ENCODE measurements around the gene HDAC11. TPM values are rescaled to one million over a fixed set of nuclear protein-coding genes. Genes with fewer than 3 reads are reported as not detected.

HDAC11 gene
- polyA plus RNA-seq, 2 of the 4 experiments (the other 2 are of a cell fraction): 5.6 to 8.4 TPM

DNA sequence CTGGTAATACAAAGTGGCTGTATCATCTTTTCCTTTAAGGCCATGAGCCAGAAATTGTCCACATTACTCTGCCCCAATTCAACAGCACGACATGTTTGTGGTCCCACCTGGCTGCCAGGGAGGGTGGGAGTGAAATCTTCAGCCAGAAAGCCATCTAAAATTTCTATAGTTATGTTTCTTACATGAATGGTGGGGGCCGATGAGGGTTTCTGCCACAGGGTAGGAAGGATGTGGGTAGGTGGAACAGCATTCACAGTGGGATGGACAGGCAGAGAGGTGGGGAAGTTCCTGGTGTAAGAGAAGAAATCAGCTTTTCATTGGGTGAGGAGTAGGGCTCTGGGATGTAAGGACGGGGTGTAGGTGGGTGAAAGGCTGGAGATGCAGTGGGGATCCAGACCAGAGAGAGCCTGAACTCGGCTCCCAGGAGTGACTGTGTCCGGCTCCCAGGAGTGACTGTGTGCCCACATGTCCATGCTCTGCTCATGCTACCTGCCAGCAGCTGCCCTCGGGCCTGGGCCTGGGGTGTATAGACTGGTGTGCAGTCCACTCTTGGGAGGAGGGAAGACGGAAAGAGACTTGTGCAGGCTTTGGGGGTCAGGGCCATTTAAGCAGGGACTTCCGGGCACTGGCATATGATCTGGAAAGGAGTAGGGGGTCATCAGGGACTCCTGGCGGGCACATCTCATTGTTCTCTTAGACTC is 65.0 kb downstream of the HDAC11 start (continued):
- no peak for TF ChIP-seq ZNF302 (CRISPR knock-in tag; IDR thresholded peaks at IDR 0.05)
- TF ChIP-seq SREBF2 (IDR thresholded peaks at IDR 0.05): no peak
- TF ChIP-seq ZC3H11A (IDR thresholded peaks at IDR 0.05): no peak
- TF ChIP-seq EHMT2 (IDR thresholded peaks at IDR 0.05; ENCODE audit: low read depth): no peak

DNA sequence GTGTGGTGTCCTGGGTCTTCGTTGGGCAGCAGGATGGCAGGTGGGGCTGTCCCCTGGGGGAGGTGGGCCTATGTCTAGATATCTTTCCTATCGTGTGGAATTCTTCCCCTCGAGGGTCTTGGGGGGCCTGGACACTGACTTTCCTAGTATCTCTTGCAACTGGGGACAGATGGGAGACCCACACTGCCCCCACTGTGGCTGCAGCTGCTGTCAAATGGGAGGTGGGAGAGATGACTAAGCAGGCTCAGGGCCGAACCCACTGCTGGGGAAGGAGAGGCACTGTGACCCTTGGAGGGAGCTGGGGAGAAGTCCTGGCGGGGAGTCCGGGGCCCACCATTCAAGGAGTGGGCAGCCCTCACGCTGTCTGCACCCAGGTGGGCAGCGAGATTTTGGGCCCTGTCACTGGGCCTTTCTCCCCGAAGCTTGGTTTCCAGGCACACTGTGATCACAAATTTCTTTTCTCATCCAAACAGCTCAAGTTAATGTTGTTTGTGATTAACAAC is 65.9 kb downstream of the HDAC11 start:
- no peak for ATAC-seq
- peak overlapping the region; percentile 2 to 86; a peak in 3 of 6 replicates for H3K27ac ChIP-seq
- POLR2A ChIA-PET: no interaction called here
- CTCF ChIA-PET: interaction anchor here (0.6 to 2.6 kb wide), 6 partner anchors 11 to 103 kb away, joined by 3 to 12 read pairs (median 4); no protein-coding TSS in a partner anchor
- FAIRE-seq: no peak
- TF ChIP-seq FOXS1 (CRISPR knock-in tag; IDR thresholded peaks at IDR 0.05): no peak
- no peak for TF ChIP-seq SMC3 (IDR thresholded peaks at IDR 0.05)
- TF ChIP-seq CBX2 (IDR thresholded peaks at IDR 0.05; ENCODE audit: borderline replicate concordance, low read depth): no peak
- TF ChIP-seq CBX8 (IDR thresholded peaks at IDR 0.05): no peak
- TF ChIP-seq KDM5A (IDR thresholded peaks at IDR 0.05): no peak
- TF ChIP-seq, protein P1, sequence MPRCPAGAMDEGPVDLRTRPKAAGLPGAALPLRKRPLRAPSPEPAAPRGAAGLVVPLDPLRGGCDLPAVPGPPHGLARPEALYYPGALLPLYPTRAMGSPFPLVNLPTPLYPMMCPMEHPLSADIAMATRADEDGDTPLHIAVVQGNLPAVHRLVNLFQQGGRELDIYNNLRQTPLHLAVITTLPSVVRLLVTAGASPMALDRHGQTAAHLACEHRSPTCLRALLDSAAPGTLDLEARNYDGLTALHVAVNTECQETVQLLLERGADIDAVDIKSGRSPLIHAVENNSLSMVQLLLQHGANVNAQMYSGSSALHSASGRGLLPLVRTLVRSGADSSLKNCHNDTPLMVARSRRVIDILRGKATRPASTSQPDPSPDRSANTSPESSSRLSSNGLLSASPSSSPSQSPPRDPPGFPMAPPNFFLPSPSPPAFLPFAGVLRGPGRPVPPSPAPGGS (IDR thresholded peaks at IDR 0.05): no peak
- TF ChIP-seq, protein P2, sequence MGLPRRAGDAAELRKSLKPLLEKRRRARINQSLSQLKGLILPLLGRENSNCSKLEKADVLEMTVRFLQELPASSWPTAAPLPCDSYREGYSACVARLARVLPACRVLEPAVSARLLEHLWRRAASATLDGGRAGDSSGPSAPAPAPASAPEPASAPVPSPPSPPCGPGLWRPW (IDR thresholded peaks at IDR 0.05): no peak
- no peak for TF ChIP-seq NR3C1 (IDR thresholded peaks at IDR 0.05)
- TF ChIP-seq HEYL (CRISPR knock-in tag; IDR thresholded peaks at IDR 0.05): no peak
- TF ChIP-seq MYC (IDR thresholded peaks at IDR 0.05; ENCODE audit: borderline replicate concordance, low read length): no peak
- TF ChIP-seq FOSL2 (IDR thresholded peaks at IDR 0.05): no peak
- no peak for TF ChIP-seq FOSL2 (CRISPR knock-in tag; IDR thresholded peaks at IDR 0.05)
- no peak for TF ChIP-seq HDAC2 (IDR thresholded peaks at IDR 0.05)
- no peak for TF ChIP-seq ZSCAN20 (CRISPR knock-in tag; IDR thresholded peaks at IDR 0.05)
- no peak for TF ChIP-seq EHMT2 (IDR thresholded peaks at IDR 0.05; ENCODE audit: low read depth)
- TF ChIP-seq SREBF2 (IDR thresholded peaks at IDR 0.05): no peak
- H3K9me3 ChIP-seq: peaks cover 10% of the 10 kb centered on the region; the same call in 2 of the 3 replicates
- H3K4me1 ChIP-seq: peaks cover 45% of the 10 kb centered on the region
- 75% methylated on average over 9 of the region's 9 CpGs for WGBS (ENCODE audit: missing lambda C conversion rate)
- no peak overlapping the region for H3K4me3 ChIP-seq
- no peak overlapping the region for H3K4me2 ChIP-seq
- no peak for DNase-seq (ENCODE audit: low read depth in 1 of 2, low spot score in 1 of 2)

- WGBS (ENCODE audit: missing lambda C conversion rate): 79% methylated on average over 8 of the region's 9 CpGs
- FAIRE-seq: no peak
- ChIA-PET POLR2A (no interaction called here), CTCF (interaction anchor here (1.0 to 2.6 kb wide), 7 partner anchors 12 to 103 kb away, joined by 3 to 12 read pairs (median 4); no protein-coding TSS in a partner anchor)
- DNase-seq (ENCODE audit: low read depth in 1 of 2, low spot score in 1 of 2): peak in 1 of 2 experiments; percentile 35
- Histone ChIP-seq H3K9me3 (peaks cover 4% of the 10 kb centered on the region; the same call in 2 of the 3 replicates), H3K4me1 (peaks cover 45% of the 10 kb centered on the region), H3K4me3 (no peak overlapping the region), H3K27ac (peak overlapping the region; percentile 19 to 86; a peak in 3 of 6 replicates), H3K4me2 (no peak overlapping the region; the same call in 2 of the 3 replicates)
- no peak for TF ChIP-seq CHD2 (IDR thresholded peaks at IDR 0.05; ENCODE audit: low read length, partially characterized antibody)
- TF ChIP-seq HOXB13 (CRISPR knock-in tag; IDR thresholded peaks at IDR 0.05; ENCODE audit: low read depth): no peak
- no peak for TF ChIP-seq NR3C1 (IDR thresholded peaks at IDR 0.05)
- TF ChIP-seq NPAS2 (CRISPR knock-in tag; IDR thresholded peaks at IDR 0.05; ENCODE audit: borderline replicate concordance): no peak
- no peak for TF ChIP-seq MAFK (IDR thresholded peaks at IDR 0.05; ENCODE audit: partially characterized antibody)
- TF ChIP-seq RFX5 (IDR thresholded peaks at IDR 0.05): no peak
- ATAC-seq: peak in 1 of 2 experiments; percentile 24; a peak in 2 of 6 replicates
These were observed 66.6 kb downstream of the HDAC11 start for GRCh38 chr3:13546667-13547171.

All from A549 (cell line).